HUES6 (cell line): ENCODE measurements around the gene RTL10.

ENCODE experiments used
- H3K27ac ChIP-seq: 2 replicates; pipeline ENCODE4 v1.7.0; 2013; ENCODE audit warnings: low read depth, mild to moderate bottlenecking, low read length, inconsistent platforms
- H3K27me3 ChIP-seq: 2 replicates; pipeline ENCODE4 v1.6.1; 2013; ENCODE audit warnings: low read length; ENCODE audit not compliant: control insufficient read depth, insufficient read depth
- H3K36me3 ChIP-seq: 2 replicates; pipeline ENCODE4 v1.6.1; 2013; ENCODE audit warnings: low read length; ENCODE audit not compliant: control insufficient read depth, insufficient read depth
- H3K4me1 ChIP-seq: 2 replicates; pipeline ENCODE4 v1.6.1; 2013; ENCODE audit warnings: low read length; ENCODE audit not compliant: control insufficient read depth, insufficient read depth
- H3K4me3 ChIP-seq: 2 replicates; pipeline ENCODE4 v1.5.1; 2013; ENCODE audit warnings: low read depth, low read length
- H3K9ac ChIP-seq: one replicate; pipeline ENCODE4 v1.6.1; 2013; ENCODE audit warnings: mild to moderate bottlenecking, low read length
- H3K9me3 ChIP-seq: 2 replicates; pipeline ENCODE4 v1.6.1; 2013; ENCODE audit warnings: low read depth, low read length; ENCODE audit not compliant: control insufficient read depth, insufficient read depth

RTL10 gene

GRCh38 chr22:19818324-19819207, 36.1 kb downstream of the RTL10 start:
- no peak overlapping the region for H3K27ac ChIP-seq
- H3K9ac ChIP-seq, result no peak overlapping the region
- H3K9me3 ChIP-seq, result no peaks in the 10 kb centered on the region

GRCh38 chr22:19816372-19817119, 38.1 kb downstream of the RTL10 start:
- Histone ChIP-seq H3K27me3 (no peaks in the 10 kb centered on the region), H3K9ac (no peak overlapping the region), H3K4me3 (no peak overlapping the region), H3K27ac (no peak overlapping the region), H3K36me3 (peaks cover 4% of the 10 kb centered on the region), H3K9me3 (no peaks in the 10 kb centered on the region), H3K4me1 (no peaks in the 10 kb centered on the region)

More at GRCh38 chr22:19818324-19819207, 36.1 kb downstream of the RTL10 start:
- Histone ChIP-seq H3K4me1 (no peaks in the 10 kb centered on the region), H3K36me3 (no peaks in the 10 kb centered on the region; the same call in none of the 2 replicates), H3K4me3 (no peak overlapping the region), H3K27me3 (no peaks in the 10 kb centered on the region)

DNA sequence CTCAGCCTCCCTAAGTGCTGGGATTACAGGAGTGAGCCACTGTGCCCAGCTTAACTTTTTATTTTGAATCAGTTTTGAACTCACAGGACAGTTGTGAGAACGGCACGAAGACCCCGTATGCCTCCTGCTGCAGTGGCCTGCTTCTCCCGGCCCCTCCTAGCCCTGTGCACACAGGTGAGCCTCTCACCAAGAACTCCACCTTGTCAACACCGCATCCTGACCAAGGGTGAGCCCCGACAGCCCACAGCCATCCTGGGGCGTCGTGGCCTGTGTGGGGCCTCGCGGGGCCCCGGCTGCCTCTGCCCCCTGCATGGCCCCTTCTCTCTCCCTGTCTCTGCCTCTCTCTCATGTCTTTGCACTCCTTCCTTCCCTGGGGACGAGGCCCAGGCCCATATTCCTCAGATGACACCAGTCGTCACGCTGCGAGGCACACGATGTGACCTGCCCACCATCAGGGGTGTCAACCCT, 38.8 kb downstream of the RTL10 start:
- H3K36me3 ChIP-seq, result peaks cover 4% of the 10 kb centered on the region

GRCh38 chr22:19815093-19815822, 39.4 kb downstream of the RTL10 start:
- H3K27me3 ChIP-seq, result no peaks in the 10 kb centered on the region
- H3K9me3 ChIP-seq, result no peaks in the 10 kb centered on the region
- no peaks in the 10 kb centered on the region for H3K4me1 ChIP-seq
- no peak overlapping the region for H3K4me3 ChIP-seq
- H3K27ac ChIP-seq, result no peak overlapping the region
- H3K9ac ChIP-seq, result no peak overlapping the region
- peaks cover 4% of the 10 kb centered on the region for H3K36me3 ChIP-seq

More for the DNA sequence above, 38.8 kb downstream of the RTL10 start:
- Histone ChIP-seq H3K27ac (no peak overlapping the region), H3K27me3 (no peaks in the 10 kb centered on the region), H3K9ac (no peak overlapping the region), H3K4me1 (no peaks in the 10 kb centered on the region), H3K4me3 (no peak overlapping the region), H3K9me3 (no peaks in the 10 kb centered on the region)

GRCh38 chr22:19814428-19814827, 40.2 kb downstream of the RTL10 start:
- H3K4me1 ChIP-seq, result no peaks in the 10 kb centered on the region
- H3K9me3 ChIP-seq, result no peaks in the 10 kb centered on the region
- no peak overlapping the region for H3K27ac ChIP-seq

DNA sequence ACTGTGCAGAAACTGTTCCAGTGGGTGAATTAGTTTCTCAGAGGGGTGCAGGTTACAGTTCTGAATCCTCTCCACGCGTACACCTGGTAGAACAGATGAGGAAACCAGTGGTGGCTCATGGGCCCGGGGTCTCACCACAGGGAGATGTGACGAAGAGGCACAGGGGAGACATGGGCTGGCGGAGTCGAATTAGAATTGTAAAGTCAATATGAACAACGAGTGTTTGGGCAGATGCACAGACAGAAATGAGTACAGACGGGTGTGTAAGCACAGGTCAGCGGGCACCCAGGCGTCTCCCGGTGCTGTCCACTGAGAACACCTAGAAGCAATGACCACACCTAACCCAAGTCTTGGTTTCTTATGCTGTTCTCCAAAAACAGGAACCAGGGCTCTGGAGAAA, 41.8 kb downstream of the RTL10 start:
- Histone ChIP-seq H3K4me1 (no peaks in the 10 kb centered on the region), H3K9ac (no peak overlapping the region)

More at GRCh38 chr22:19814428-19814827, 40.2 kb downstream of the RTL10 start:
- Histone ChIP-seq H3K4me3 (no peak overlapping the region), H3K36me3 (peaks cover 4% of the 10 kb centered on the region), H3K9ac (no peak overlapping the region), H3K27me3 (no peaks in the 10 kb centered on the region)

GRCh38 chr22:19811811-19812771, 42.6 kb downstream of the RTL10 start:
- Histone ChIP-seq H3K27ac (no peak overlapping the region; the same call in 1 of the 2 replicates), H3K36me3 (peaks cover 4% of the 10 kb centered on the region), H3K4me1 (no peaks in the 10 kb centered on the region), H3K9me3 (no peaks in the 10 kb centered on the region), H3K27me3 (no peaks in the 10 kb centered on the region), H3K4me3 (no peak overlapping the region), H3K9ac (no peak overlapping the region)

More for the DNA sequence above, 41.8 kb downstream of the RTL10 start:
- Histone ChIP-seq H3K27ac (no peak overlapping the region), H3K27me3 (no peaks in the 10 kb centered on the region), H3K4me3 (no peak overlapping the region), H3K36me3 (peaks cover 4% of the 10 kb centered on the region), H3K9me3 (no peaks in the 10 kb centered on the region)

- peaks cover 6% of the 10 kb centered on the region for H3K36me3 ChIP-seq
- H3K27me3 ChIP-seq, result no peaks in the 10 kb centered on the region
- no peak overlapping the region for H3K27ac ChIP-seq
- no peaks in the 10 kb centered on the region for H3K9me3 ChIP-seq
- peaks cover 6% of the 10 kb centered on the region; the same call in 1 of the 2 replicates for H3K4me1 ChIP-seq
- H3K4me3 ChIP-seq, result no peak overlapping the region
- H3K9ac ChIP-seq, result no peak overlapping the region
Observed at GRCh38 chr22:19811211-19811621, 43.5 kb downstream of the RTL10 start.

DNA sequence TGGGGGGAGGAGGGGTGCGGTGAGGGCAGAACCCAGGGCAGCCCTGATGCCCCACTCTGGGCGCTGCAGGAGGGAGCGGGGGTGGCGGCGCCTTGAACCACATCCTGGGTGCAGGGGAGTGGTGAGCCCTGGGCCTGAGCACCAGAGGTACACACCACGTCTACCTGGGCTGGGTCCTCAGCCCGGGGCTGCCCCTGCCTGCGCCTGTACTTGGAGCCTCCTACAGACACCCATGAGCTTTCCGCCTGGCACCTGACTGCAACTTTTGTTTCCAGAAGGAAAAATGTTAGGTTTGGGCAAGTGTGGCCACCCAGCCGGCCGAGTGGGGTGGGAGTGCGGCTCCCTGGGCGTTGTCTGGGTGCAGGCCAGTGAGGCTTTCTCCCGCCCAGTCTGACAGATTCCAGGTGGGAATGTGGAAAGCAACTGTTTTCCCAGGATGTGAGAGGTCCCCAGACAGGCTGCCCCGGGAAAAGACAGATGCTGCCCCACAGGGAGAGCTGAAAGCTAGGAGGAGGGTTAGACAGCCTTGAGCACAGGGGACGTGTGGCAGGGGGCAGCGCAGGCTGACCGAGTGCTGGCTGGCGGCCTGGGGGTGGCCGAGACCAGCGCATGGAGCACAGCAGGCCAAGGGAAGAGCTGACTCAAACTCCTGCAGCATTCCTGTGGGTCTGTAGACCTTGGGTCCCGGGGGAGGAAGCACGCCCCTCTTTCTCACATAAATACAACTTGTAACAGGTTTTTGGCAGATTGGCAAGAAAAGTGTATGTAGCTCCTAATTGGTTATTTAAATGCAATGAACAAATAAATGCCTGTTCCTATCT, 44.1 kb downstream of the RTL10 start:
- no peak overlapping the region for H3K4me3 ChIP-seq
- H3K4me1 ChIP-seq, result peaks cover 6% of the 10 kb centered on the region; the same call in 1 of the 2 replicates
- no peak overlapping the region for H3K9ac ChIP-seq
- H3K27me3 ChIP-seq, result no peaks in the 10 kb centered on the region
- no peak overlapping the region for H3K27ac ChIP-seq
- H3K36me3 ChIP-seq, result peaks cover 11% of the 10 kb centered on the region
- no peaks in the 10 kb centered on the region for H3K9me3 ChIP-seq
